ENCODE results near the gene FURIN.

The FURIN gene

GRCh38 chr15:90885432-90886290 is 17.3 kb downstream of the FURIN start:
- in situ Hi-C loops (cut with MboI; ENCODE audit: low sequenced_read_pairs, unreplicated experiment): loop anchor here (5.0 to 25.0 kb wide), 4 partner anchors 191 to 573 kb away; no protein-coding TSS in a partner anchor
- DNase-seq (ENCODE audit: low spot score): peak; percentile 84
- TF ChIP-seq CTCF (IDR thresholded peaks at IDR 0.05; ENCODE audit: borderline replicate concordance, control extremely low read depth, extremely low read depth, insufficient read depth, missing control alignments): peak; percentile 94

GRCh38 chr15:90886291-90886614 is 17.9 kb downstream of the FURIN start:
- TF ChIP-seq CTCF (IDR thresholded peaks at IDR 0.05; ENCODE audit: borderline replicate concordance, control extremely low read depth, extremely low read depth, insufficient read depth, missing control alignments): no peak
- in situ Hi-C loops (cut with MboI; ENCODE audit: low sequenced_read_pairs, unreplicated experiment): loop anchor here (5.0 to 25.0 kb wide), 4 partner anchors 191 to 574 kb away; no protein-coding TSS in a partner anchor
- no peak for DNase-seq (ENCODE audit: low spot score)

GRCh38 chr15:90887037-90887481 is 18.7 kb downstream of the FURIN start:
- no peak for TF ChIP-seq CTCF (IDR thresholded peaks at IDR 0.05; ENCODE audit: borderline replicate concordance, control extremely low read depth, extremely low read depth, insufficient read depth, missing control alignments)
- in situ Hi-C loops (cut with MboI; ENCODE audit: low sequenced_read_pairs, unreplicated experiment): loop anchor here (5.0 to 25.0 kb wide), 4 partner anchors 192 to 575 kb away; no protein-coding TSS in a partner anchor
- no peak for DNase-seq (ENCODE audit: low spot score)

- no peak for TF ChIP-seq CTCF (IDR thresholded peaks at IDR 0.05; ENCODE audit: borderline replicate concordance, control extremely low read depth, extremely low read depth, insufficient read depth, missing control alignments)
- no peak for DNase-seq (ENCODE audit: low spot score)
- in situ Hi-C loops (cut with MboI; ENCODE audit: low sequenced_read_pairs, unreplicated experiment): loop anchor here (5.0 to 25.0 kb wide), 4 partner anchors 195 to 577 kb away; no protein-coding TSS in a partner anchor
Observed at GRCh38 chr15:90889313-90889730, 20.9 kb downstream of the FURIN start.

GRCh38 chr15:90889736-90890456 is 21.5 kb downstream of the FURIN start:
- in situ Hi-C loops (cut with MboI; ENCODE audit: low sequenced_read_pairs, unreplicated experiment): loop anchor here (5.0 to 25.0 kb wide), 4 partner anchors 195 to 578 kb away; no protein-coding TSS in a partner anchor
- DNase-seq (ENCODE audit: low spot score): no peak

More at GRCh38 chr15:90889736-90890456, 21.5 kb downstream of the FURIN start:
- TF ChIP-seq CTCF (IDR thresholded peaks at IDR 0.05; ENCODE audit: borderline replicate concordance, control extremely low read depth, extremely low read depth, insufficient read depth, missing control alignments): no peak

All from GM13976 (cell line).